ENCODE results near the gene HSFX2. TPM values are rescaled to one million over a fixed set of nuclear protein-coding genes. Genes with fewer than 3 reads are reported as not detected.

The HSFX2 gene
- total RNA-seq = not detected in 2 replicates

GRCh38 chrX:149595214-149595613, at the start of gene HSFX2:
TSS of gene HSFX2 (minus strand) at chrX:149595314. CDS start at chrX:149594700, 614 bp downstream.

GRCh38 chrX:149631234-149632165, 36.4 kb upstream of the HSFX2 start, which contains the start of gene TMEM185A:
TSS of gene TMEM185A (minus strand) at chrX:149631792. CDS start at chrX:149631580, 212 bp downstream.

GRCh38 chrX:149587359-149587758, 7.8 kb downstream of the HSFX2 start, which contains the start of gene MAGEA9B:
TSS of gene MAGEA9B (minus strand) at chrX:149587459. CDS start at chrX:149583179, 4,280 bp downstream.

GRCh38 chrX:149549701-149550100, 45.4 kb downstream of the HSFX2 start, which contains the start of gene HSFX3:
TSS of gene HSFX3 (minus strand) at chrX:149549924. CDS start at chrX:149549852, 72 bp downstream.

Other genes starting within 250 kb of the HSFX2 start
- gene IDS, start 90.0 kb downstream of the HSFX2 start, total RNA-seq = 29.1 and 59.5 TPM in 2 replicates
- 13.8 and 20.6 TPM in 2 replicates for gene EOLA1, start 54.3 kb downstream of the HSFX2 start, total RNA-seq
- gene HSFX3, start 45.4 kb downstream of the HSFX2 start, total RNA-seq = not detected in 2 replicates
- not detected in 2 replicates for gene MAGEA9B, start 7.9 kb downstream of the HSFX2 start, total RNA-seq
- gene TMEM185A, start 36.5 kb upstream of the HSFX2 start, total RNA-seq = 12.8 and 21.4 TPM in 2 replicates
- not detected in 2 replicates for gene MAGEA11, start 116.7 kb upstream of the HSFX2 start, total RNA-seq
- 0.38 and 0.85 TPM in 2 replicates for gene HSFX1, start 178.8 kb upstream of the HSFX2 start, total RNA-seq
- gene MAGEA9, start 186.6 kb upstream of the HSFX2 start, total RNA-seq = not detected in 2 replicates